Right cardiac atrium (tissue), 5 donors: ENCODE measurements around the gene CCNDBP1. TPM values are rescaled to one million over a fixed set of nuclear protein-coding genes. Genes with fewer than 3 reads are reported as not detected.
"Not testable (repeated sequence)": the region's sequence is repeated elsewhere in the genome, so short reads cannot be mapped to it uniquely, and the experiment has no call there.

Source experiments
- ATAC-seq, 2 donors: fragments of 200-7000 bp; cut with Tn5 transposase; one replicate each; pipeline versions ENCODE4 v1.8.0 to v1.9.1; 2020; ENCODE audit warnings: moderate library complexity in 2 of 2, mild to moderate bottlenecking in 1 of 2
- DNase-seq, 3 donors: peaks; one replicate each; pipeline ENCODE4 v3.0.0-alpha.2; 2020
- H3K27ac ChIP-seq: one replicate; pipeline ENCODE4 v1.5.1; 2013; ENCODE audit warnings: mild to moderate bottlenecking, low read length, control low read depth, moderate library complexity
- H3K27me3 ChIP-seq: one replicate; pipeline ENCODE4 v1.6.1; 2013; ENCODE audit not compliant: control insufficient read depth, insufficient read depth
- H3K4me1 ChIP-seq: one replicate; pipeline ENCODE4 v1.6.1; 2013; ENCODE audit warnings: low read length; ENCODE audit not compliant: control insufficient read depth, insufficient read depth
- H3K4me3 ChIP-seq: one replicate; pipeline ENCODE4 v1.5.1; 2013; ENCODE audit warnings: low read length, control low read depth
- H3K9me3 ChIP-seq: one replicate; pipeline ENCODE4 v1.6.1; 2013; ENCODE audit warnings: low read length; ENCODE audit not compliant: control insufficient read depth
- WGBS: extraction: QIAGEN DNeasy Blood & Tissue Kit; methylation state at CpG from one replicate; pipeline ENCODE4 v1.1.7; 2013; 5-methylcytosine and 5-hydroxymethylcytosine counted together
- intact Hi-C, 4 donors: fragments of 100-400 bp; cut with DNase I; formaldehyde crosslinking; loops; one replicate each; pipeline versions ENCODE4 v1.11.0 to v1.14.0; 2022 to 2023
- polyA plus RNA-seq: library from polyadenylated mRNA; stranded (reverse); fragments of 200-250 nt; gene quantifications from one replicate; pipeline ENCODE4 v1.2.3, GENCODE V29; 2013
- total RNA-seq, 4 donors: library from RNA; stranded (reverse); fragmentation: NEBNext Ultra II Directional; extraction: Animal tissue kit (Norgen Biotek cat#: 25700); gene quantifications; one replicate each; pipeline ENCODE4 v1.2.1, GENCODE V29; 2021
- donor health status: healthy with polysubstance abuse.
- donor health status: DM: no; HTN: yes; CAD: no.
- donor health status: DM: no; HTN: no; CAD: no.
- donor health status: DM: no; HTN: yes; CAD: no; lungs with severe emphysema.
- donor health status: DM: yes; HTN: yes; CAD: no.

The CCNDBP1 gene
- total and polyA plus RNA-seq, 5 donors, result 41.4 to 55.6 (median 51.8) TPM

DNA sequence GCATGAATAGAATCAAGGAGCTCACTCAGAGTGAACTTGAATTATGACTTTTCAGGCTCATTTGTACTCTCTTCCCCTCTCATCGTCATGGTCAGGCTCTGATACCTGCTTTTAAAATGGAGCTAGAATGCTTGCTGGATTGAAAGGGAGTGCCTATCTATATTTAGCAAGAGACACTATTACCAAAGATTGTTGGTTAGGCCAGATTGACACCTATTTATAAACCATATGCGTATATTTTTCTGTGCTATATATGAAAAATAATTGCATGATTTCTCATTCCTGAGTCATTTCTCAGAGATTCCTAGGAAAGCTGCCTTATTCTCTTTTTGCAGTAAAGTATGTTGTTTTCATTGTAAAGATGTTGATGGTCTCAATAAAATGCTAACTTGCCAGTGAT is 9.6 kb downstream of the CCNDBP1 start:
- ATAC-seq (no peak), DNase-seq (no peak)
- WGBS, result 68% methylated on average over 2 of the region's 2 CpGs
- Histone ChIP-seq H3K27ac (no peak overlapping the region), H3K27me3 (no peaks in the 10 kb centered on the region), H3K4me3 (no peak overlapping the region), H3K9me3 (no peaks in the 10 kb centered on the region), H3K4me1 (peaks cover 2% of the 10 kb centered on the region)
- intact Hi-C loops, result no loop called here

DNA sequence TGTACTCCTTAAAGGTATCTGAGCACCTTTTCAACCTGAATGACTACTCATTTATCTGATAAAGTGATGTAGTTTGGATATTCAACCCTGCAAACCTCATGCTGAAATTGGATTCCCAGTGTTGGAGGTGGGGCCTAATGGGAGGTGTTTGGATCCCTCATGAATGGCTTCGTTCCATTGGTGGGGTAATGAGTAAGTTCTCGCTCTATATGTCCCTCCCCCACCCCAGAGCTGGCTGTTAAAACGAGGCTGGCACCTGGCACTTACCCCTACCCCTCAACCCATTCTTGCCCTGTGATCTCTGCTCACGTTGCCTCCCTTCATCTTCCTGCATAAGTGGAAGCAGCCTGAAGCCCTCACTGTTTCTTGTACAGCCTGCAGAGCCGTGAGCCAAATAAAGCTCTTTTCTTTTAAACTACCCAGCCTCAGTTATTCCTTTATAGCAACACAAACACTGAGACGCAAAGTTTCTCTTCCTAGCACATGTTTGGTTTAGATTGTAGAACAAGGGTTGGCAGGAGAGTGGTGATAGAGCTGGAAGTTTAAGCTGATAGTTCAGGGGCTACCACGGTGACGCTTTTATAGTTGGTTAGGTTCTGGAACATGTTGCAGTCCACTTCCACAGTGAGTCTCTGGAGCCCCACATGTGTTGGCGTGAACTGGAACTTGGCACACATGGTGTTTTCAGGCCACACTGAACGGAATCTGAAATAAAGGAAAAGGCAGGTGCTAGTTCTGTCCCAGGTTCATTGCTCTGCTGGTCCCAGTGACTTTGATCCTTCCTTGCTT is 11.8 kb downstream of the CCNDBP1 start:
- intact Hi-C loops, result no loop called here
- no peaks in the 10 kb centered on the region for H3K27me3 ChIP-seq
- H3K4me1 ChIP-seq, result no peaks in the 10 kb centered on the region
- ATAC-seq (peak; percentile 52 to 61), DNase-seq (no peak)
- 72% methylated on average over 10 of the region's 10 CpGs for WGBS
- no peak overlapping the region for H3K27ac ChIP-seq
- H3K4me3 ChIP-seq, result no peak overlapping the region
- no peaks in the 10 kb centered on the region for H3K9me3 ChIP-seq

DNA sequence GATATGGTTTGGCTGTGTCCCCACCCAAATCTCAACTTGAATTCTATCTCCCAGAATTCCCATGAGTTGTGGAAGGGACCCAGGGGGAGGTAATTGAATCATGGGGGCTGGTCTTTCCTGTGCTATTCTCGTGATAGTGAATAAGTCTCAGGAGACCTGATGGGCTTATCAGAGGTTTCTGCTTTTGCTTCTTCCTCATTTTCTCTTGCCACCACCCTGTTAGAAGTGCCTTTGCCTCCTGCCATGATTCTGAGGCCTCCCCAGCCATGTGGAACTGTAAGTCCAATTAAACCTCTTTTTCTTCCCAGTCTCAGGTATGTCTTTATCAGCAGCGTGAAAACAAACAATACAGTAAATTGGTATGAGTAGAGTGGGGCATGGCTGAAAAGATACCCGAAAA is 12.6 kb downstream of the CCNDBP1 start:
- H3K27ac ChIP-seq, intact Hi-C loops, DNase-seq, H3K9me3 ChIP-seq, H3K27me3 ChIP-seq, H3K4me1 ChIP-seq, ATAC-seq, H3K4me3 ChIP-seq: not testable (repeated sequence)
- 77% methylated on average over 3 of the region's 3 CpGs for WGBS

DNA sequence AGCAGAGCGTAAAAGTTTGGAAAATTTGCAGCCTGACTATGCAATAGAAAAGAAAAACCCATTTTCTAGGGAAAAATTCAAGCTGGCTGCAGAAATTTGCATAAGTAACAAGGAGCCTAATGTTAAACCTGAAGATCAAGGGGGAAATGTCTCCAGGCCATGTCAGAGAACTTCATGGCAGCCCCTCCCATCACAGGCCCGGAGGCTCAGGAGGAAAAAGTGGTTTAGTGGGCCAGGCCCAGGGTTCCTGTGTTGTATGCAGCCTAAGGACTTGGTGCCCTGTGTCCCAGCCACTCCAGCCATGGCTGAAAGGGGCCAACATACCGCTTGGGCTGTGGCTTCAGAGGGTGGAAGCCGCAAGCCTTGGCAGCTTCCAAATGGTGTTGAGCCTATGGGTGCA is 13.4 kb downstream of the CCNDBP1 start:
- H3K4me3 ChIP-seq, H3K4me1 ChIP-seq, ATAC-seq, H3K27ac ChIP-seq, H3K27me3 ChIP-seq, intact Hi-C loops, H3K9me3 ChIP-seq, DNase-seq: not testable (repeated sequence)
- WGBS, result over 99% methylated on average over 4 of the region's 4 CpGs

DNA sequence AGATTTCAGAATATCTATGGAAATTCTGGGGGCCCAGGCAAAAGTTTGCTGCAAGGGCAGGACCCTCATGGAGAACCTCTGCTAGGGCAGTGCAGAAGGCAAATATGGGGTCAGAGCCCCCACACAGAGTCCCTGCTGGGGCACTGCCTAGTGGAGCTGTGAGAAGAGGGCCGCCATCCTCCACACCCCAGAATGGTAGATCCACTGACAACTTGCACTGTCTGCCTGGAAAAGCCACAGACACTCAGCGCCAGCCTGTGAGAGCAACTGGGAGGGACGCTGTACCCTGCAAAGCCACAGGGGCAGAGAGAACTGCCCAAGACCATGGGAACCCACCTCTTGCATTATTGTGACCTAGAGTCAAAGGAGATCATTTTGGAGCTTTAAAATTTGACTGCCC is 13.8 kb downstream of the CCNDBP1 start:
- H3K9me3 ChIP-seq, result no peaks in the 10 kb centered on the region
- H3K4me3 ChIP-seq, result no peak overlapping the region
- no peak for DNase-seq
- H3K27me3 ChIP-seq, result no peaks in the 10 kb centered on the region
- WGBS, result 96% methylated on average over 3 of the region's 3 CpGs
- intact Hi-C loops, result no loop called here
- ATAC-seq, result no peak
- H3K27ac ChIP-seq, result no peak overlapping the region
- H3K4me1 ChIP-seq, result peaks cover 1% of the 10 kb centered on the region

DNA sequence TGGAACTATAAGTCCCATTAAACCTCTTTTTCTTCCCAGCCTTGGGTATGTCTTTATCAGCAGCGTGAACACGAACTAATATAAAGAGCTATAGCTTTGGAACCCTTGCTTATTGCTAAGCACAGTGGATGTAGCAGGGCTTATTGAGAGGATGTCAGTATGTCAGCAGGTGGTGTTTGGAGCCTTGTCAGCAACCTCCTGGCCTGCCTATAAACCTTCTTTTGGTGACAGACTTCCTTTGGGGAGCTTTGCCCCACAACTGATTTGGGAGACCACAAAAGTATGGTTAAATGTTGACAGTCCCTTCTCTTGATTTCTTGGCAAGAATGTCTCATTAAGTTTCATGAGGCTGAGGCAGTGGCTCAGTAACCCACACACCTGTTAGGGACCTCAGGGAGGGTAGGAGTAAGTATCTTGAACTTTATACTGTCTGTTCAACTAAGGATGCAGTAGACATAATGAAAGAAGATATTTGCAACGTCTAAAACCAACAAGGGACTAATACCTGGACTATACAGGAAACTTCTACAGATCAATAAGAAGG is 14.8 kb downstream of the CCNDBP1 start:
- H3K27me3 ChIP-seq, result no peaks in the 10 kb centered on the region
- no peak overlapping the region for H3K4me3 ChIP-seq
- H3K27ac ChIP-seq, result no peak overlapping the region
- H3K9me3 ChIP-seq, result no peaks in the 10 kb centered on the region
- 86% methylated on average over 3 of the region's 3 CpGs for WGBS
- no peak for ATAC-seq
- intact Hi-C loops, result no loop called here
- no peak for DNase-seq
- peaks cover 5% of the 10 kb centered on the region for H3K4me1 ChIP-seq

DNA sequence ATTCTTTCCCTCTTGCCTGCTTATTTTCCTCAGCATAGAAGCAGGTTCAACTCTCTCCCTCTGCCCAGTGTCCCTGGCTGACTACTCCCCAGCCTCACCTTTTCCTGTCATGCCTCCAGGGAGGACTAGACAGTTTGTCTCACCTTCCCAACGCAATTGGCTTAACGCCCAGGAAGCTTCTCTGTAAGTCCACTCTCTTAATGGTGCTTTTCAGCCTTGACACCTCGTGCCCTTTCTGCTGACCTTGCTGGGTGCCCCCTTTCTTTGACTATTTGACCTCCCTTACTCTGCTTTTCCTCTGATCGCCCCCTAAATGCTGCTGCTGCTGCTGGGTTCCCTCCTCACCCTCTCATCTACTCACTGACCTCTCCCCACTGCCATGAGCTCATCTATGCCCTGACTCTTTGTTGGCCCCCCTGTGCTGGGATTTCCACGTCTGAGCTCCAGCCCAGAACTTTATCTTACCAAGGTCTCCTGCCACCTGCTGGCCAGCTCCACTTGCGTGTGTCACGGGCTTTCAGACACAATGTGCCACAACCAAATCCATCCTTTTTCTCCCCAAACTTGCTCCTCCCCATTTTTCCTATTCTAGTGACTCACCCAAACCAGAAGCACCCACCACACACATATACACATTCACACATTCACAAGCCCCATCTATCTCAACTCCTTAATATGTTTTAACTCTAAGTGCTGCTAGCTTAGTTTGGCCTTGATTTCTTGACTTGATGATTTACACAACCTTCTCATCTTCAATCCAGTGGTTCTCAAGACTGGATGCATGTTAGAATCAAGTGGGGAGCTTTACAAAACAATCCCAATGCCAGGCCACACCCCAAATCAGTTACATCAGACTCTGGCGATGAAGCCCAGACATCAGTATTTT is 19.1 kb downstream of the CCNDBP1 start:
- DNase-seq (peak in 2 of 3 donors; percentile 52 to 82), ATAC-seq (peak; percentile 48 to 68)
- WGBS, result 29% methylated on average over 8 of the region's 8 CpGs
- Histone ChIP-seq H3K4me3 (no peak overlapping the region), H3K9me3 (no peaks in the 10 kb centered on the region), H3K27me3 (no peaks in the 10 kb centered on the region), H3K4me1 (peaks cover 5% of the 10 kb centered on the region), H3K27ac (no peak overlapping the region)
- intact Hi-C loops, result no loop called here

DNA sequence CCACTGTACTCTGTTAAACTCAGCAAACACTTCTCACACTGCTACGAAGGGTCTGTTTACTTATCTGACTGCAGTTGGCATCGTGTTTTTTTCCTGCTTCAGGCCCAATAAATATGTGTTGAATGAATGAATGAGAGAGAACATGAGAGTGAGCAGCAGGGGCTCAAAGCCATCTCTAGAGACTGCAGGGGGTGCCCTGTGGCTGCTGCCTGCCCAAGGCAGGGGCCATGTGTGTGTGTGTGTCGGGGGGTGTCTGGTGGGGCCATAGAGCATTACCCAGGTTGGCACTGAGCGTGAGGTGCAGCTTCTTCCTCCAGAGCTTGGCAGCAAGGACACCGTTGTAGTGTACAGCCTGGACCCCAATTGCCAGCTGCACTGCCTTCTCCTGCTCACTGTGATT is 20.9 kb downstream of the CCNDBP1 start:
- Histone ChIP-seq H3K4me3 (no peak overlapping the region), H3K27me3 (no peaks in the 10 kb centered on the region), H3K4me1 (peaks cover 5% of the 10 kb centered on the region), H3K27ac (no peak overlapping the region), H3K9me3 (no peaks in the 10 kb centered on the region)
- intact Hi-C loops, result no loop called here
- DNase-seq (no peak), ATAC-seq (no peak)
- WGBS, result 85% methylated on average over 5 of the region's 5 CpGs

DNA sequence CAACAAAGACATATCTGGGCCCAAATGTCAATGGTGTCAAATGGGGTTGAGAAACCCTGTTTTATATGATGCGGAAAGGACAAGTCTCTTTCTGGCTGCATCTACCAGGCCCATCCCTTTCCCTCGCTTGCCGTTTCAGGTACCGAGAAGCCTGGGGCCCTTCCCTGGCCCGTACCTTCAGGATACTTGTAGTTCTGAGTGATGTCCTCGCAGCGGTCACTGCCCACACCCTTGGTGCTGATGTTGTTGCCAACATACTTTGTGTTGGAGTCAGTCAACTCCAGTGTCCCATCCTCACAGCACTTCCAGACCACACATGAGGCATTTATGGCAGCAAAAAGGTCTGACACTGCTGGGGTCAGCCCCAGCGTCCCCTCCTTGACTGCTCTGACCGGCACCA is 21.8 kb downstream of the CCNDBP1 start:
- H3K9me3 ChIP-seq, result no peaks in the 10 kb centered on the region
- ATAC-seq, result no peak
- intact Hi-C loops, result no loop called here
- no peak overlapping the region for H3K27ac ChIP-seq
- DNase-seq, result no peak
- H3K4me3 ChIP-seq, result no peak overlapping the region
- H3K27me3 ChIP-seq, result no peaks in the 10 kb centered on the region
- WGBS, result 91% methylated on average over 9 of the region's 9 CpGs
- peaks cover 5% of the 10 kb centered on the region for H3K4me1 ChIP-seq

DNA sequence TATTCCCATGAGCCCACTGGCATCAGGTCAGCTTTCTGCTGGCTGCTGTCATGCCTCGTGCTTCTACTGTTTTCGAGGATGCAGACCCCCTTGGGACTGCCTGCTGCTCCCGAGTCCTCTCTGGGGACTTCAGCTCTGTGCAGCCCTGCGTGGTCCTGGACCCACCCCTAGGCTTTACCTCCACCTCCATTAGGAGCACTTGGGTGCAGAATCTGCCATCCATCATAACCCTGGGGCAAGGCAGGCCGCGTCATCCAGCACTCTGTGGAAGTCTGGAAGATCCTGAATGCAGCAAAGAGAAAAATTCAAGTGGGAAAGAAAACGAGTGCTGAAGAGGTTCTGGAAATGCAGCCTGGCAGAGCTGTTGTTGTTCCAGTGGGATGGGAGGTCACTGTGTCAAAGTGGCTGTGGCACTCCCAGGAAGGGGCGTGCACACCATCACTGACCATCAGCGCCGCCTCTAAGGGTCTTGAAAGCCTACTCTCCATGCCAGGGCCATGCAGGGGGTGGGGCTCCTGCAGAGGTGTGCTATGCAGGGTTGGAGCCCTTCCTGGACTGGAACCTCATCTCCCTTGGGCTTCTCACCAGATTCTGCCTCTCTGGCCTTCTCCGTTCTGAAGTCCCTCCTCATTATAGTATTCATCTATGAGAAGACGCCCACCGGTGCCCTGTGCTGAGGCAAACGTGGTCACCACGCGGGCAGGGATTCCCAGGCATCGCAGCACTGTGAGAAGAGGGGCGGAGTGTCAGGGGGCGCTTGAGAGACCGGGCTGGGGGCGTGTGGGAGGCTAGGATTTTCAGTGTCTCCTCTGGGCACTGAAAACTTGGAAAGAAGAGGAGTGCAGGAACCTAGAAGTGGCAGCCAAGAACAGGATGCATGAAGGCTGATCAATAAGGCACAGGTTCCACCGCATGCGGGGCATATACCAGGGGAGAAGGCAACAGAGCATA is 23.1 kb downstream of the CCNDBP1 start:
- no peak for DNase-seq
- H3K9me3 ChIP-seq, result no peaks in the 10 kb centered on the region
- no peak overlapping the region for H3K4me3 ChIP-seq
- peaks cover 5% of the 10 kb centered on the region for H3K4me1 ChIP-seq
- no peak overlapping the region for H3K27ac ChIP-seq
- no peaks in the 10 kb centered on the region for H3K27me3 ChIP-seq
- WGBS, result 63% methylated on average over 23 of the region's 23 CpGs
- intact Hi-C loops, result no loop called here
- ATAC-seq, result no peak
